K562 (cell line): ENCODE data around the gene MATN1. TPM values are rescaled to one million over a fixed set of nuclear protein-coding genes. Genes with fewer than 3 reads are reported as not detected.

ENCODE experiments used
- ARID3B ChIP-seq: fragments of 250-450 bp; sonication (Bioruptor Pico); IDR thresholded peaks from 2 replicates; pipeline ENCODE4 v1.4.0; 2020; ENCODE audit warnings: borderline replicate concordance
- BCOR ChIP-seq: fragments of 450-650 bp; IDR thresholded peaks from 2 replicates; pipeline ENCODE4 v1.6.1; 2016
- CBFA2T2 ChIP-seq: fragments of 450-650 bp; conservative IDR thresholded peaks from 2 replicates; pipeline ENCODE4 v1.6.1; 2017; ENCODE audit warnings: mild to moderate bottlenecking
- JUN ChIP-seq, 2 experiments: sonication (generic) in 1 of 2; formaldehyde crosslinking in 1 of 2; IDR thresholded peaks; 2 replicates each; pipeline versions ENCODE4 v1.6.1 to v1.8.0; 2012 to 2022; ENCODE audit warnings: borderline replicate concordance in 2 of 2, mild to moderate bottlenecking in 2 of 2, improper control_type of control experiment in 1 of 2, low read depth in 1 of 2, low read length in 1 of 2, missing genetic modification reagents in 1 of 2
- KDM1A ChIP-seq, 2 experiments: fragments of 450-650 bp; IDR thresholded peaks; 2 replicates each; pipeline ENCODE4 v1.6.1; 2016; ENCODE audit warnings: mild to moderate bottlenecking in 2 of 2
- MIER1 ChIP-seq: fragments of 450-650 bp; IDR thresholded peaks from 2 replicates; pipeline ENCODE4 v1.6.1; 2016; ENCODE audit warnings: antibody characterized with exemption, mild to moderate bottlenecking, low read depth
- NFYB ChIP-seq: IDR thresholded peaks from 2 replicates; pipeline ENCODE4 v1.6.1; 2011; ENCODE audit warnings: mild to moderate bottlenecking, moderate library complexity; ENCODE audit not compliant: insufficient read length; ENCODE audit errors: extremely low read depth
- NR1H2 ChIP-seq: sonication (generic); formaldehyde crosslinking; IDR thresholded peaks from 2 replicates; pipeline ENCODE4 v1.4.0; 2020; ENCODE audit warnings: mild to moderate bottlenecking, missing genetic modification reagents
- ZBTB2 ChIP-seq: fragments of 450-650 bp; IDR thresholded peaks from 2 replicates; pipeline ENCODE4 v1.6.1; 2016; ENCODE audit warnings: antibody characterized with exemption
- ZNF76 ChIP-seq: fragments of 250-450 bp; sonication (Bioruptor Pico); IDR thresholded peaks from 2 replicates; pipeline ENCODE4 v1.4.0; 2020; ENCODE audit warnings: mild to moderate bottlenecking, moderate library complexity, borderline replicate concordance
- polyA plus RNA-seq, 8 experiments: library from polyadenylated mRNA; depleted of rRNA in 4 of 8; stranded (reverse) in 5 of 8; unstranded in 3 of 8; fragments of >200 nt; fragmentation: Nextera tagmentation in 2 of 8; fragmentation: Illumina TruSeq in 1 of 8; extraction: Ambion mirVana in 2 of 8; extraction: Trizol in 1 of 8; gene quantifications; 2 replicates each; pipeline versions ENCODE4 v1.2.1 to v1.2.3, GENCODE V29; 2011 to 2014; ENCODE audit warnings: inconsistent platforms in 1 of 8, missing spikeins in 1 of 8
- total RNA-seq, 7 experiments: library from RNA; depleted of rRNA in 6 of 7; stranded (reverse); fragments of >200 nt in 6 of 7; fragmentation: Illumina TruSeq in 2 of 7; extraction: Trizol in 2 of 7; gene quantifications; 2 replicates each; pipeline versions ENCODE4 v1.2.1 to v1.2.3, GENCODE V29; 2011 to 2021; ENCODE audit warnings: low replicate concordance in 1 of 7
- TF ChIP-seq, protein P1 (sequence below), 2 experiments: fragments of 250-450 bp in 1 of 2; fragments of 450-650 bp in 1 of 2; sonication (Bioruptor Pico) in 1 of 2; IDR thresholded peaks; 2 replicates each; pipeline versions ENCODE4 v1.6.1 to v1.8.0; 2016 to 2021; ENCODE audit warnings: mild to moderate bottlenecking in 2 of 2, moderate library complexity in 2 of 2, missing compliant biosample characterization in 1 of 2, missing genetic modification characterization in 1 of 2
- TF ChIP-seq, protein P2 (sequence below), 2 experiments: fragments of 450-650 bp in 1 of 2; sonication (generic) in 1 of 2; formaldehyde crosslinking in 1 of 2; IDR thresholded peaks; 2 replicates each; pipeline versions ENCODE4 v1.7.1 to v1.9.0; 2016 to 2022; ENCODE audit warnings: inconsistent platforms in 1 of 2, mild to moderate bottlenecking in 1 of 2, missing genetic modification reagents in 1 of 2
- TF ChIP-seq, protein P3 (sequence below): fragments of 450-650 bp; conservative IDR thresholded peaks from 2 replicates; pipeline ENCODE4 v1.6.1; 2016; ENCODE audit warnings: missing genetic modification characterization, low read depth, mild to moderate bottlenecking, missing compliant biosample characterization, moderate library complexity

MATN1 gene
- total and polyA plus RNA-seq, 9 of the 15 experiments (the other 6 are each of a cell fraction or from before 2014, with no cell fraction given): 0.10 to 2.3 (median 1.2) TPM

GRCh38 chr1:30770150-30770549 is 46.8 kb upstream of the MATN1 start (continued):
- TF ChIP-seq, protein P1, sequence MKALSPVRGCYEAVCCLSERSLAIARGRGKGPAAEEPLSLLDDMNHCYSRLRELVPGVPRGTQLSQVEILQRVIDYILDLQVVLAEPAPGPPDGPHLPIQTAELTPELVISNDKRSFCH (CRISPR knock-in tag; IDR thresholded peaks at IDR 0.05): no peak
- TF ChIP-seq, protein P1 (tag; IDR thresholded peaks at IDR 0.05): 0 out of 2 replicates have a peak, but pooled peaks have one; percentile 40
- TF ChIP-seq JUN (IDR thresholded peaks at IDR 0.05; ENCODE audit: borderline replicate concordance, low read depth, low read length) (no peak), JUN (CRISPR knock-in tag; IDR thresholded peaks at IDR 0.05; ENCODE audit: borderline replicate concordance) (no peak), KDM1A (IDR thresholded peaks at IDR 0.05) (no peak), ZBTB2 (0 out of 2 replicates have a peak, but pooled peaks have one; percentile 28), NR1H2 (CRISPR knock-in tag) (no peak), ZNF76 (peak; percentile 58; the same call in 1 of the 2 replicates), ARID3B (CRISPR knock-in tag) (0 out of 2 replicates have a peak, but pooled peaks have one; percentile 85), MIER1 (no peak), BCOR (0 out of 2 replicates have a peak, but pooled peaks have one; percentile 23), NFYB (no peak), CBFA2T2 (no peak)
- TF ChIP-seq, protein P2, sequence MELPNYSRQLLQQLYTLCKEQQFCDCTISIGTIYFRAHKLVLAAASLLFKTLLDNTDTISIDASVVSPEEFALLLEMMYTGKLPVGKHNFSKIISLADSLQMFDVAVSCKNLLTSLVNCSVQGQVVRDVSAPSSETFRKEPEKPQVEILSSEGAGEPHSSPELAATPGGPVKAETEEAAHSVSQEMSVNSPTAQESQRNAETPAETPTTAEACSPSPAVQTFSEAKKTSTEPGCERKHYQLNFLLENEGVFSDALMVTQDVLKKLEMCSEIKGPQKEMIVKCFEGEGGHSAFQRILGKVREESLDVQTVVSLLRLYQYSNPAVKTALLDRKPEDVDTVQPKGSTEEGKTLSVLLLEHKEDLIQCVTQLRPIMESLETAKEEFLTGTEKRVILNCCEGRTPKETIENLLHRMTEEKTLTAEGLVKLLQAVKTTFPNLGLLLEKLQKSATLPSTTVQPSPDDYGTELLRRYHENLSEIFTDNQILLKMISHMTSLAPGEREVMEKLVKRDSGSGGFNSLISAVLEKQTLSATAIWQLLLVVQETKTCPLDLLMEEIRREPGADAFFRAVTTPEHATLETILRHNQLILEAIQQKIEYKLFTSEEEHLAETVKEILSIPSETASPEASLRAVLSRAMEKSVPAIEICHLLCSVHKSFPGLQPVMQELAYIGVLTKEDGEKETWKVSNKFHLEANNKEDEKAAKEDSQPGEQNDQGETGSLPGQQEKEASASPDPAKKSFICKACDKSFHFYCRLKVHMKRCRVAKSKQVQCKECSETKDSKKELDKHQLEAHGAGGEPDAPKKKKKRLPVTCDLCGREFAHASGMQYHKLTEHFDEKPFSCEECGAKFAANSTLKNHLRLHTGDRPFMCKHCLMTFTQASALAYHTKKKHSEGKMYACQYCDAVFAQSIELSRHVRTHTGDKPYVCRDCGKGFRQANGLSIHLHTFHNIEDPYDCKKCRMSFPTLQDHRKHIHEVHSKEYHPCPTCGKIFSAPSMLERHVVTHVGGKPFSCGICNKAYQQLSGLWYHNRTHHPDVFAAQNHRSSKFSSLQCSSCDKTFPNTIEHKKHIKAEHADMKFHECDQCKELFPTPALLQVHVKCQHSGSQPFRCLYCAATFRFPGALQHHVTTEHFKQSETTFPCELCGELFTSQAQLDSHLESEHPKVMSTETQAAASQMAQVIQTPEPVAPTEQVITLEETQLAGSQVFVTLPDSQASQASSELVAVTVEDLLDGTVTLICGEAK (IDR thresholded peaks at IDR 0.05): no peak
- TF ChIP-seq, protein P2 (CRISPR knock-in tag; IDR thresholded peaks at IDR 0.05): no peak
- TF ChIP-seq, protein P3, sequence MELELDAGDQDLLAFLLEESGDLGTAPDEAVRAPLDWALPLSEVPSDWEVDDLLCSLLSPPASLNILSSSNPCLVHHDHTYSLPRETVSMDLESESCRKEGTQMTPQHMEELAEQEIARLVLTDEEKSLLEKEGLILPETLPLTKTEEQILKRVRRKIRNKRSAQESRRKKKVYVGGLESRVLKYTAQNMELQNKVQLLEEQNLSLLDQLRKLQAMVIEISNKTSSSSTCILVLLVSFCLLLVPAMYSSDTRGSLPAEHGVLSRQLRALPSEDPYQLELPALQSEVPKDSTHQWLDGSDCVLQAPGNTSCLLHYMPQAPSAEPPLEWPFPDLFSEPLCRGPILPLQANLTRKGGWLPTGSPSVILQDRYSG (tag): no peak
